ENCODE results near the gene TAF4. TPM values are rescaled to one million over a fixed set of nuclear protein-coding genes. Genes with fewer than 3 reads are reported as not detected.

The TAF4 gene
- total RNA-seq, 1 experiment from 2014 or later = 19.5 TPM

DNA sequence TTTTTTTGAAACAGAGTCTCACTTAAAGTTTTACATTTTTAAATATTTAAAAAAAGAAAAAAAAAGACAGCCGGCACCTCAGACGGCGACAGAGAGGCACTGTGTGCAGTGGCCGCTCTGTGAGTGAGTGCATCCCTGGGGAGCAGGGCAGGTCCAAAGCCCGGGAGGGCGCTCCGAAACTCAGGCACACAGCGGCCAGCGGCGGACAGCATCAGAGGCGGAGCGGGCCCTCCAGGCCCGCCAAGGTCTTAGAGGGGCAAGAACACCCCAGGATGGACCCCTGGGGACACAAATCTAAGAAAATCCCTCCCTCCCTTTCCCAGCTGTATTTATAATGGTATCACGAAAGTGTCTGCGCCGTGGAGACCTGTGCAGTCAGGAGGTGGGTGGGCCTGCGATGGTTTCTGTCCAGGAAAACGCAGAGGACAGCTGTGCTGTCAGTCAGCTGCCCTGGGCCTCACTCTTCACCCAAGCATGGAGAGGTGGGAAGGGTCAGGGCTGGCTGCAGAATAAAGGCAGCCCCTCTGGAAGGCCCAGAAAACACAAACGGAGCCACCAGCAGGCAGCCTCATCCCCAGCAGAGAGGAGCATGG is 43.8 kb downstream of the TAF4 start:
- H2AFZ ChIP-seq (ENCODE audit: low read length) = no peak overlapping the region
- H3K79me2 ChIP-seq (ENCODE audit: low read length) = peaks cover 97% of the 10 kb centered on the region
- no peak overlapping the region for H3K4me2 ChIP-seq (ENCODE audit: low read depth, low read length, poor library complexity, severe bottlenecking)
- no peak overlapping the region for H3K9ac ChIP-seq (ENCODE audit: low read length)
- H3K9me3 ChIP-seq (ENCODE audit: low read length) = no peaks in the 10 kb centered on the region
- peaks cover 6% of the 10 kb centered on the region for H3K4me1 ChIP-seq (ENCODE audit: low read length)
- no peaks in the 10 kb centered on the region for H3K27me3 ChIP-seq (ENCODE audit: low read length)
- DNase-seq = no peak
- peaks cover 47% of the 10 kb centered on the region for H4K20me1 ChIP-seq (ENCODE audit: insufficient read depth, low read depth, low read length)
- no peaks in the 10 kb centered on the region for H3K36me3 ChIP-seq (ENCODE audit: insufficient read depth, low read length)
- no peak overlapping the region for H3K27ac ChIP-seq (ENCODE audit: low read length)
- no peak overlapping the region for H3K4me3 ChIP-seq (ENCODE audit: low read length)
- H3K9me2 ChIP-seq (replicated peaks; ENCODE audit: insufficient read depth, low read length) = no peaks in the 10 kb centered on the region

DNA sequence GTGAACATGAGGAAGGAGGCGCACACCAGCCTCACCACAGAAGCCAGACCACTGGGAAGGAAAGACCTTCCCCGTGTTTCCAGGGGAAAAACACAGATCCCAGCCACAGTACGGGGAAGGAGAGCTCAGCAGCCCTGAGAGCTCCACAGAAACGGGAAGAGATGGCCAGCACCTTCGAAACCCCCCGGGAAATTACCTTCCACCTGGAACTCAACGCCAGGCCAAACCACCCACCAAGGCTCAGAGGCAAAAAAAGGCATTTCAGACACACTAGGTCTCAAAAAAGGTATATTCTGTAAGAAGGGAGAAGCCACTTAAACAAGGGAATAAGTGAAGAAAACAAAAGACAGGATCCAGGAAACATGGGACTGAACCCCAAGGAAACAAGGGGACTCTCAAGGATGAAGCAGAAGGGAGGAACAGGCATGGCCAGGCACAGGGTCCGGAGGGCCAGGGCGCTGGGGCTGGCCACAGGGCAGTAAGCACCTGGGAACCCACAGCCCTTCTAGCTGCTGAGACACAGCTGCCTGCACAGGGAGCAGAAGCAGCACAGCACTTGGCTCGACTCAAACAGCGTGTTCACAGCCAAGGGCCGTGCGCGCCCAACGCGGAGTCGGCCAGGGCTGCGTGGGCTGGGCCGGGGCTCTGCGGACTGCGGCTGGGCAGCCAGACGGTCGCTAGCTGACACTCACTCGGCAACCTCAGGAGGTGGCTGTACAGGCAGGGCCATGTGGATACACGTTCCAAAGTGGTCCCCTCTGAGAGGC is 44.6 kb downstream of the TAF4 start:
- H2AFZ ChIP-seq (ENCODE audit: low read length) = no peak overlapping the region
- H3K9me3 ChIP-seq (ENCODE audit: low read length) = no peaks in the 10 kb centered on the region
- peaks cover 6% of the 10 kb centered on the region for H3K4me1 ChIP-seq (ENCODE audit: low read length)
- peaks cover 97% of the 10 kb centered on the region for H3K79me2 ChIP-seq (ENCODE audit: low read length)
- H3K27ac ChIP-seq (ENCODE audit: low read length) = no peak overlapping the region
- H4K20me1 ChIP-seq (ENCODE audit: insufficient read depth, low read depth, low read length) = peaks cover 47% of the 10 kb centered on the region
- DNase-seq = no peak
- H3K9me2 ChIP-seq (replicated peaks; ENCODE audit: insufficient read depth, low read length) = no peaks in the 10 kb centered on the region
- H3K4me2 ChIP-seq (ENCODE audit: low read depth, low read length, poor library complexity, severe bottlenecking) = no peak overlapping the region
- no peaks in the 10 kb centered on the region for H3K27me3 ChIP-seq (ENCODE audit: low read length)
- no peak overlapping the region for H3K4me3 ChIP-seq (ENCODE audit: low read length)
- no peak overlapping the region for H3K9ac ChIP-seq (ENCODE audit: low read length)
- H3K36me3 ChIP-seq (ENCODE audit: insufficient read depth, low read length) = no peaks in the 10 kb centered on the region

DNA sequence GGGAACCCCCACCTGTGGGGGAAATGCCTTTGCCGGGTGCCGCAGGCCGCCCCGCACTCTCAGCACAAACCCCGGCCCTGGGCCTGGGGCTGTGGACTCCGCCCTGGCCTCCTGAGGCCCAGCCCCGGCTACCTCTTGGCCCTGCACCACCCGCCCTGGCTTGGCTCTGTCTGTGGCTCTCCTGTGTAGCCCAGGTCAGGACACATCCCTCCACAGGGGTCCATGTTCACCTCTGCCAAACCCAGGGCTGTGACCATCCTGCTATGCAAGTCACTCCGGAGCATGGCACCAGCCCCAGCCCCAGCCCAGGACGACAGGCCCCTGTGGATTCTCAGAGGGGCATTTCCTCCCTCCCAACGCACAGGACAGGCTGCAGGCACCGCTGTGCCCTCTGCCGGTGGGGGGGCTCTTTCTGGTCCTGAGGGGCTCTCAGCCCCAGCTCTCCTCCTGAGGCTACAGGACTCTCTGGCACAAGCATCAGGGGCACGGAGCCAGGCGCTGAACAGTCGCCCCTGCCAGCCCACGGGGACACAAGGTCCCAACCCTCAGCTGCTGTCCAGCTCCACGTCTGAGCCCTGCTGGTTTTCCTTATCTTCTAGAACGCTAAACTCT is 45.7 kb downstream of the TAF4 start:
- no peak overlapping the region for H3K9ac ChIP-seq (ENCODE audit: low read length)
- no peaks in the 10 kb centered on the region for H3K36me3 ChIP-seq (ENCODE audit: insufficient read depth, low read length)
- peaks cover 46% of the 10 kb centered on the region for H4K20me1 ChIP-seq (ENCODE audit: insufficient read depth, low read depth, low read length)
- H3K27me3 ChIP-seq (ENCODE audit: low read length) = no peaks in the 10 kb centered on the region
- no peak overlapping the region for H3K4me2 ChIP-seq (ENCODE audit: low read depth, low read length, poor library complexity, severe bottlenecking)
- H3K4me1 ChIP-seq (ENCODE audit: low read length) = peaks cover 2% of the 10 kb centered on the region
- H3K27ac ChIP-seq (ENCODE audit: low read length) = no peak overlapping the region
- no peak overlapping the region for H3K4me3 ChIP-seq (ENCODE audit: low read length)
- H3K79me2 ChIP-seq (ENCODE audit: low read length) = peaks cover 97% of the 10 kb centered on the region
- H3K9me3 ChIP-seq (ENCODE audit: low read length) = no peaks in the 10 kb centered on the region
- DNase-seq = no peak
- no peak overlapping the region for H2AFZ ChIP-seq (ENCODE audit: low read length)
- H3K9me2 ChIP-seq (replicated peaks; ENCODE audit: insufficient read depth, low read length) = no peaks in the 10 kb centered on the region

DNA sequence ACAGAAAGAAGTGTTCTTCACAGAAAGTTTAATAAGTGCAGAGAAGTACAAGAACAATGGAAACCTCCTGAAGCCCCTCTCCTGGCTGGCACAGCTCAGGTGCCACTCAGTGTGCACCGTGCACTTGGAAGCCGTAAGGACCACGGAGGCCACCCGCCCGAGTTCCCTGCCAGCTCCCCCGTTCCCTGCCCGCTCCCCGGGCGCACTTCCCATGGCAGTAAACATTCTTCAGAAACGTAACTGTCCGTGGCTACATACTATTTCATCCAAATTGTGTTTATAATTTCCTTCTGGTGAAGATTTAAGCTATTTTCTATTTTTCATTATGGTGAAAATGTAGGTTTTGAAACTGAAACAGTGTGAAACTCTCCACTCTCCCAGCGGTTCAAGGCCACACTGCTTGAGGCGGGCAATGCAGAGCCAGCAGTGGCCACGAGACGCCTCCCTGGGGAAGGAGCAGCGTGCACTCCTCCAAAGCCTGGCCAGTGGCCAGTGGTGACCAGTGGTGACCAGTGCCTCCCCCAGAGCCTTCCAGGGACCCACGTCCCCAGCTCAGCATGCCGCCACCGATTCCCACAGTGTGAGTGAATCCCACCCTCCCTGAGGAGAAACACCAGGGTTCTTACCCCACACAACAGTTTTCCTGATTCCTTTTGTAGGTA is 46.4 kb downstream of the TAF4 start:
- Histone ChIP-seq H3K4me1 (ENCODE audit: low read length) (no peaks in the 10 kb centered on the region), H4K20me1 (ENCODE audit: insufficient read depth, low read depth, low read length) (peaks cover 47% of the 10 kb centered on the region), H3K27me3 (ENCODE audit: low read length) (no peaks in the 10 kb centered on the region), H3K9ac (ENCODE audit: low read length) (no peak overlapping the region), H3K36me3 (ENCODE audit: insufficient read depth, low read length) (no peaks in the 10 kb centered on the region), H2AFZ (ENCODE audit: low read length) (no peak overlapping the region), H3K4me2 (ENCODE audit: low read depth, low read length, poor library complexity, severe bottlenecking) (no peak overlapping the region), H3K4me3 (ENCODE audit: low read length) (no peak overlapping the region), H3K9me2 (replicated peaks; ENCODE audit: insufficient read depth, low read length) (no peaks in the 10 kb centered on the region), H3K79me2 (ENCODE audit: low read length) (peaks cover 97% of the 10 kb centered on the region), H3K27ac (ENCODE audit: low read length) (no peak overlapping the region), H3K9me3 (ENCODE audit: low read length) (no peaks in the 10 kb centered on the region)
- DNase-seq = no peak

DNA sequence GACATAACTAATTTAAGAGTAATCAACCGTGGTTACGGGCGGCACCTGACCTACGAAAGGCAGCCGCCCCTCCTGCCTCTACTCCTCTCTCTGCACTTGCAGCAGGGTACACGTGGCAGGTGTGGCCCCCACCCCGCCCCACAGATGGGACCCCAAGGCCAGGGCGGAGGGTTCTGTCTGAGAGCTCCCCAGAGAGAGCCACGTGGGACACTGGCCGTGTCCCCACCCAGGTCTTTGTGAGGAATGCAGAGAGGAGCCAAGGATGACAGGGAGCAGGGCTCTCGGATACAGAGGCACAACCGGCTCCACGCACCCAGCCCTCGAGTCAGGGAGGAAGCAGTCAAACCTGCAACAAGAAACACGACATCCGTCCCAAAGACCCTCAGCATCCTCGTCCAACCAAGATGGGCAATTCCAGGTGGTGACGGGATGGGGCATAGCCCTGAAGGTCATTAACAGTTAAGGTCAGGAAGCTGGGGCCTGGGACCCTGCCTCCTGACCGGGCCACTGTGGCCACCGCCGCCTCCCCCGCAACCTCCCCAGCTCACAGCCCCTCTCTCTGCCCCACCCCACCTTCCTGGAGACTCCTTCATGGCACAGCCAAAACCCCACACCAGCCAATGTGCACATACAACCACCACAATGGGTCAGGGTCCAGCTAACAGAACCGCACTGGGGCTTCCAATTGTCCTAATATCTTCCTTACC is 47.1 kb downstream of the TAF4 start:
- Histone ChIP-seq H3K36me3 (ENCODE audit: insufficient read depth, low read length) (no peaks in the 10 kb centered on the region), H3K27me3 (ENCODE audit: low read length) (no peaks in the 10 kb centered on the region), H3K4me3 (ENCODE audit: low read length) (no peak overlapping the region), H3K9me3 (ENCODE audit: low read length) (no peaks in the 10 kb centered on the region), H4K20me1 (ENCODE audit: insufficient read depth, low read depth, low read length) (peaks cover 44% of the 10 kb centered on the region), H3K4me1 (ENCODE audit: low read length) (no peaks in the 10 kb centered on the region), H3K9ac (ENCODE audit: low read length) (no peak overlapping the region), H3K9me2 (replicated peaks; ENCODE audit: insufficient read depth, low read length) (no peaks in the 10 kb centered on the region), H3K4me2 (ENCODE audit: low read depth, low read length, poor library complexity, severe bottlenecking) (no peak overlapping the region), H3K79me2 (ENCODE audit: low read length) (peaks cover 93% of the 10 kb centered on the region), H2AFZ (ENCODE audit: low read length) (no peak overlapping the region), H3K27ac (ENCODE audit: low read length) (no peak overlapping the region)
- no peak for DNase-seq

DNA sequence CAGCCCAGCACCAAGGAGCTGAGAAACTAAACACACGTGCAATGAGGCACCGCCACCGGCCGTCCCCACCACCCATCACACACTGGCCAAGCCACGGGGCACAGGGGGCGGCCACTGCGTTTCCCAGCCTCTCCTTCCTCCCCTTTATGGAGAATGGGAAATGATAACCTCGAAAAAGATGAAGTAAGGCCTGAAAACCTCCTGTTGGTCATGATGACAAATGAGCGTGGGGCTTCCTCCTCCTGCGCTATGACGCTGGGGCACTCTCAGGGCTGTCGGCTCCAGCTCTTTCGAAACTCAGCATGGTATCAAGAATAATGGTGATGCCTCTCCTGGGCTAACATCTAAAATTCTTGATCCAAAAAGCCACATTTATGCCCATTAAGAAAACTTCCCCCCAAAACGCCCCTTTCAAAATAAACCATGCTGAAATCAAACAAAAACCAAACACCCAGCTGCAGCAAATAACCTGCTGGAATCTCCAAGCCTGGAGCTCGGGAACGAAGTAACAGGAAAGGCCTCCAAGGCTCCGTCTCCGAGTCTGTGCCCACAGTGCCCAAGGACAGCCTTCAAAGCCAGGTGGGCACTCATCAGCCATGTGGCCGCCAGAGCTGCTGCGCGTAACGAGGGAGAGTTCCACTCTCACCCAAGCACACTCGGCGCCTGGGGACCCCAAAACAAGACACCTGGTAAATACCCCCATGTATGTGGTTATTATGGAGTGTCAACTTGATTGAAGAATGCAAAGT is 50.0 kb downstream of the TAF4 start:
- Histone ChIP-seq H3K4me3 (ENCODE audit: low read length) (no peak overlapping the region), H4K20me1 (ENCODE audit: insufficient read depth, low read depth, low read length) (peaks cover 30% of the 10 kb centered on the region), H3K9me2 (replicated peaks; ENCODE audit: insufficient read depth, low read length) (no peaks in the 10 kb centered on the region), H2AFZ (ENCODE audit: low read length) (no peak overlapping the region), H3K27me3 (ENCODE audit: low read length) (no peaks in the 10 kb centered on the region), H3K36me3 (ENCODE audit: insufficient read depth, low read length) (0 out of 2 replicates have a peak, but pooled peaks cover 2% of the 10 kb centered on the region), H3K79me2 (ENCODE audit: low read length) (peaks cover 85% of the 10 kb centered on the region), H3K4me2 (ENCODE audit: low read depth, low read length, poor library complexity, severe bottlenecking) (no peak overlapping the region), H3K27ac (ENCODE audit: low read length) (no peak overlapping the region), H3K9me3 (ENCODE audit: low read length) (no peaks in the 10 kb centered on the region), H3K4me1 (ENCODE audit: low read length) (peaks cover 19% of the 10 kb centered on the region), H3K9ac (ENCODE audit: low read length) (no peak overlapping the region)
- no peak for DNase-seq

DNA sequence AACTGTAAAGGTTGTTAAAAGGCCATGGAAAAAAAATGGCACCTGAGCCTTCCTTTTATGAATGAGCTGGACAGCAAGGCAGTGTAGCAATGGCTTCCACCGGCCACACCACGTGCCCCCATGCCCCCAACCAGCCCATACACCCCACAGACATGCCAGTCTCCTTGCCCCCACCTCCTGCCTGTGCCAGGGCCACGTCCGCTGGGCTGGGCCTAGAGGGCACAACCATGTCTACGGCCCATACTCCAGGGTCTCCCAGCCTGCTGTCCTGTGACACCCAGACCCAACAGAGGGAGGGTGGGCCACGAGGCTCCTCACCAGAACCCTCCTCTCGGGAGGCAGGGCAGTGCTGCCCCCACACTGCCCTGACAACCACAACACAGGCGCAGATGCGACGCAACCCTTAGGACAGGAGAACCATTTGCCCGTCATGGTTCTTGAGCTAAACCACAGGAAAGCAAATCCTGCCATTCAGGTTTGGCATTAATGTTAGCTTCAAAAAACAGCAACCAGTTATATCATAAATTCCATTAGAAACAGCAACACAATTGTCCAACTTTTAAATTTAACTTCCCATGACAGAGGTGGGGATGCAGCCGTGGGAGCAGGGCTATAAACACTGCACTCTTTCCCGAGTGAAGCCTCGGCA is 50.7 kb downstream of the TAF4 start:
- H3K36me3 ChIP-seq (ENCODE audit: insufficient read depth, low read length) = peaks cover 5% of the 10 kb centered on the region; the same call in 1 of the 2 replicates
- no peaks in the 10 kb centered on the region for H3K9me3 ChIP-seq (ENCODE audit: low read length)
- no peak overlapping the region for H3K9ac ChIP-seq (ENCODE audit: low read length)
- H3K27ac ChIP-seq (ENCODE audit: low read length) = no peak overlapping the region
- no peak overlapping the region for H3K4me3 ChIP-seq (ENCODE audit: low read length)
- no peak overlapping the region for H3K4me2 ChIP-seq (ENCODE audit: low read depth, low read length, poor library complexity, severe bottlenecking)
- DNase-seq = no peak
- peaks cover 24% of the 10 kb centered on the region for H3K4me1 ChIP-seq (ENCODE audit: low read length)
- peaks cover 30% of the 10 kb centered on the region for H4K20me1 ChIP-seq (ENCODE audit: insufficient read depth, low read depth, low read length)
- no peaks in the 10 kb centered on the region for H3K9me2 ChIP-seq (replicated peaks; ENCODE audit: insufficient read depth, low read length)
- peaks cover 85% of the 10 kb centered on the region for H3K79me2 ChIP-seq (ENCODE audit: low read length)
- H2AFZ ChIP-seq (ENCODE audit: low read length) = no peak overlapping the region
- H3K27me3 ChIP-seq (ENCODE audit: low read length) = no peaks in the 10 kb centered on the region
